ENCODE measurements around the gene PSMG3.

PSMG3 gene

DNA sequence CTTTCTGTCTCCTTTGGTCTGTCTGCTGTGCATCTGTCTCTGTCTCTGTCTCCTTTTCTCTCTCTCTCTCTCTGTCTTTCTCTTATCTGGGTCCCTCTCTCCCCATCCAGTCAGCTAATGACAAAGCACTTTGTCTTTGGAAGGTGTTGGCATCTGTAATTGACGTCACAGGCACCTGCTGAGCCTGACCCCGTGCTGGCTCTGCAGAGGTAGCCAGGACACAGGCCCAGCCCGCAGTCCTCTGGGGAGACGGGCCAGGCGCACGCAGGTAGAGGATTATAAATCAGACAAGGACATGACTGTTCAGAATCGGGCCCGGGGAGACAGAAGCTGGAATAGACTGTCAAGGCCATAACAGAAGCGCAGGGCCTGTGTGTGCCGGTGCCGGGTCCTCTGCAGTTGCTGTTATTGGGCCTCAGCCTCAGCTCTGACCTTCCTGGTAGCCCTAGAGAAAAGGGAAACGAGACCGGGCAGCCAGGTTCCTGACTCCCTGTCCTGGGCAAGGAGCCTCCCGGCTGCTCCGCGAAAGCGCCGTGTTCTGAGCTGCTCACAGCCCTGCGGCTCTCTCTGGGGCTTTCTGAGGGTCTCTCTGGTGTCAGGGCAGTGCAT lies 10.7 kb upstream of the PSMG3 start:
- DNase-seq (ENCODE audit: low read depth in 2 of 2): no peak

- peak; percentile 42 to 51 for DNase-seq (ENCODE audit: low read depth in 2 of 2)
Measured at GRCh38 chr7:1579481-1580421, 9.9 kb upstream of the PSMG3 start.

GRCh38 chr7:1578513-1578912 lies 8.7 kb upstream of the PSMG3 start:
- DNase-seq (ENCODE audit: low read depth in 2 of 2): no peak

- no peak for DNase-seq (ENCODE audit: low read depth in 2 of 2)
Measured at GRCh38 chr7:1576521-1577253, 6.9 kb upstream of the PSMG3 start.

DNA sequence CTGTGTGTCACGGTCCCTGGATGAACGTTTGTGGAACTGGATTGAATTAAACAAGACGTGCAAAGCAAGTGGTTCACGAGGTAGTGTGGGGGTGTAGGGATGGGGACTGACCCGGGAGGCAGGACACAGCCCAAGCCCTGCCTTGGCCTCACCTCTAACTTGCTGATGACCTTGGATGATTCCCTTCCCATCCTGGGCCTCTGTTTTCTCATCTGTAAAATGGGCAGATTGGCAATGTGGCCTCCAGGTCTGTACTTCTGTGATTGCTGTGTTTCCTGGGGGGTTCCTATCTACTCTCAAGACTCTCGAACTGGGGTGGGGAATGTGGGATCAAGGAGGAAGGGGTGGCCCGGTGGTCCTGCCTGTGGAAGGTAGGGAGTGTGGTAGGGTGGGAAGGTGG lies 6.0 kb upstream of the PSMG3 start:
- no peak for DNase-seq (ENCODE audit: low read depth in 2 of 2)

DNA sequence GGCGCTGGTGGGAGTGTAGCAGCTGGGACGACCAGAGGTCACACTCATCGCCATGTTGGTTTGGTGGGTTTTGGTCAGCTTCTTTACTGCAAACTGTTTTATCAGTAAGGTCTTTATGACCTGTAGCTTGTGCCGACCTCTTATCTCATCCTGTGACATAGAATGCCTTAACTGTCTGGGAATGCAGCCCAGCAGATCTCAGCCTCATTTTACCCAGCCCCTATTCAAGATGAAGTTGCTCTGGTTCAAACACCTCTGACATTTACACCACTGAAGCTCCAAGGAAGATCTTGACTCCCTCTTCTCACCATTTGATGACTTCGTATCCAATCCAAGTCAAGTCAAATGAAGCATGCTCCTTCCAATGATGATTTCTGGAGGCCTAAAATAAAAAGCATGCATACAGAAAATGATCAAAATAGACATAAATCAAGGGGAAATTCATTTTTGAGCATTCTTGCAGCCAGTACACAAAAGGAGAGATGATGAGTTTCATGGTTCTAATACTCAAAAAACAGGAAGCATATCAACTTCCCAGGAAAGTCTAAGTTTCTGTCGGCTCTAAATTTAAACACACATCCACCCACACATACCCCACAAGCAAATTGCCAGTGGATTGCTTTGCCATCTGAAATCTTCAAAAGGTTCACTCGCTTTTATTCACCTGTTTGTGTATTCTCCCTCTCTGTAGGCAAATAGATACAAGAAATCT lies 2.4 kb upstream of the PSMG3 start:
- no peak for DNase-seq (ENCODE audit: low read depth in 2 of 2)

- DNase-seq (ENCODE audit: low read depth in 2 of 2): no peak
Measured at GRCh38 chr7:1569440-1569832, 396 bp downstream of the PSMG3 start.

GRCh38 chr7:1569016-1569415 lies 816 bp downstream of the PSMG3 start:
- DNase-seq (ENCODE audit: low read depth in 2 of 2): no peak

DNA sequence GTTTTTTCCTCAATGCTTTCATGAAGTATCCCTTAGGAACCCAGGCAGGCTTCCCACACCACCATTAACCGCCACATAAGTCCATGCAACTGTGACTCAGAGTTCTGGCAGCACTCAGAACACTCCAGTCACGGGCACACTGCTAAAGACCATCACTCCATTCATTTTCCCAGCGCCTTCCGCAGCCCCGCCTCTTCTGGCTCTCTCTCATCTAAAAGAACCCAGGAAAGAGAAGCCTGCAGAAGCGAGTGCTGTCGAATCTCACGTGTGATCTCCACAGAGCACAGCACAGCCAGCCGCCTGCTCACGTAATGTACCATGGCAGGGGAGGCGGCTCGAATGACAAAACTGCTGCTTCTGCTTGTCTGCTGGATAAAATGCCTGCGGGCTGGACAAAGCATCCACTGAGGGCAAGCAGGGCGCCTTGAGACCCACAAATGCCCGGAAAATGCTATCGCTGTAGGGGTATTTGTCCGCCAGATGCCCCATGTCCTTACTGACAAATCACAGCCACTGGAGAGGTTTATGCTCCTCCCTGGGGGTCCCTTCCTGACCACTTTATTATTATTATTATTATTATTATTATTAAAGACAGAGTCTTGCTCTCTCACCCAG lies 1.8 kb downstream of the PSMG3 start:
- DNase-seq (ENCODE audit: low read depth in 2 of 2): no peak

GRCh38 chr7:1567049-1567771 lies 2.6 kb downstream of the PSMG3 start:
- DNase-seq (ENCODE audit: low read depth in 2 of 2): no peak

GRCh38 chr7:1566687-1567048 lies 3.2 kb downstream of the PSMG3 start:
- DNase-seq (ENCODE audit: low read depth in 2 of 2): no peak

DNA sequence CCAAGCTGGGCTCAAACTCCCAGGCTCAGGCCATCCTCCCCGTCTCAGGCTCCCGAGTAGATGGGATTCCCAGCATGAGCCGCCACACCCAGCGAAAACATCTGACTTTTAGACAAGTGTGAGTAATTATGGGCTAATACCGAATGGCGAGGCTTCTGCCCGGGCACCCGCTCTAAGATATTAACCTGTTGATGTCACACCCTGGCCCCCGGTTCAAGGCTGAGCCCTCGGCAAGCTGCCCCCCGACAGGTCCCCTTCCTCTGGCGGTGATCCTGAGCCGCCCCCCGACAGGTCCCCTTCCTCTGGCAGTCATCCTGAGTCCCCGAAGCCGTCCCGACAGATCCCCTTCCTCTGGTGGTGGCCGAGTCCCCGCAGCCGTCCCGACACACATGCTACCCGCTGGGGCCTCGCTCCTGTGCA lies 5.2 kb downstream of the PSMG3 start:
- DNase-seq (ENCODE audit: low read depth in 2 of 2): no peak

DNA sequence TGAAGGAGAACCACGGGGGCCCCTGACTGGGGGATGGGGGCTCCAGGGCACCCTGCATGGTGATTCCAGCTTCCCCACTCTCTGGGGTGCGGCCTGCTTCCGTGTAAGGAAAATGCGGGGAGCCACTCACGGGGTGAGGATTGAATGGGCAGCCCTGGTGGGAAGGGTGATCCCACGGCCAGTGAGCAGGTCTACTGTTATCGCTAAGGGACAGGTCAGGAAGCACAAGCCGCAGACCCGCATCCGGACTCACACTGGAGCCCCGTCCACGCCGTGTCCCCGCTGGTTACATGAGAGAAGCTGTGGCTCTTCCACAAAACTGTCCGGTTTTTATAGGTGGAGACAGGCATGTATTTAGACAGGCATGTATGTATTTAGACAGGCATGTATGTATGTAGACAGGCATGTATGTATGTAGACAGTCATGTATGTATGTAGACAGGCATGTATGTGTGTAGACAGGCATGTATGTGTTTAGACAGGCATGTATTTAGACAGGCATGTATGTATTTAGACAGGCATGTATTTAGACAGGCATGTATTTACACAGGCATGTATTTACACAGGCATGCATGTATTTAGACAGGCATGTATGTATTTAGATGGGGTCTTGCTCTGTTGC lies 5.7 kb downstream of the PSMG3 start:
- DNase-seq (ENCODE audit: low read depth in 2 of 2): no peak

GRCh38 chr7:1562597-1563051 lies 7.2 kb downstream of the PSMG3 start:
- DNase-seq (ENCODE audit: low read depth in 2 of 2): no peak

- no peak for DNase-seq (ENCODE audit: low read depth in 2 of 2)
Measured at GRCh38 chr7:1562116-1562515, 7.7 kb downstream of the PSMG3 start.

DNA sequence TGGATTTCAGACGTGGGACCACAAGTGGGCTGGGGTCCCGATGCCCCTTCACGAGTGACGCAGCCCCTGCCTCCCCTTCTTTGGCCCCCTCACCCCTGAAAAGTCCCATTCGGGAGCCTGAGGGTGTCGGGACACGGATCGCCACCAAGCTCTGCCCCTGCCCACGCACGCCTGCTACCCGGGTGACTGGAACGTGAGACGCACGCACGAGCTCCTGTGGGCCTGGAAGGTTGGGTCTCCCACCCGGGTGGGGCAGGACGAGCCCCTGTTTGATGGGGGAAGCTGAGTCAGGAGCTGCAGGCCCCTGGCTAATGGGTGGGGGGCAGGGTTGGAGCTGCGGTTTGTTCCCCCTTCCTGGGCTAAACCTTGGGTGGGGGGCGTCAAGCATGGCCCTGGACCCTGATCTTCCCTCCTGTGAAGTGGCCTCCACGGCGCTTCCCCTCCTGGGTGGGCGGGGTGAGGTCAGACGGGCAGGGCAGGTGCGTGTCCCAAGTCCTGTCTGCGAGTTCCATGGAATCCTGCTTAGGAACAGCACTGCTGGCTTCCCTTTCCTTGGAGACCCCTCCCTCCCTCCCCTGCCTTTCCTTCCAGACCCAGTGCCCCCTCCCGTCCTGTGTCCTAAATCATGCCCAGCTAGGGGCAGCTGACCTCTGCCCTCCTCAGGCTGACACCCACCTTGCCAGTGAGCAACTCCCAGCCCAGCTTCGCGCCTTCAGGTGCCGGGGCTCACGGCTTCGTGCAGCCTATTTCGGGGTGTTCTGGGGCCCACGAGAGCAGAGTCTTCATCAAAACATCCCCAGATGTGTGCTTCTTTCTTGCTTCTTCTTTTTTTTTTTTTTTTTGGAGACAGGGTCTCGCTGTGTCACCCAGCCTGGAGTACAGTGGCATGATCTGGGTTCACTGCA lies 8.5 kb downstream of the PSMG3 start:
- no peak for DNase-seq (ENCODE audit: low read depth in 2 of 2)

- no peak for DNase-seq (ENCODE audit: low read depth in 2 of 2)
Measured at GRCh38 chr7:1560620-1561031, 9.2 kb downstream of the PSMG3 start.

- no peak for DNase-seq (ENCODE audit: low read depth in 2 of 2)
Measured at GRCh38 chr7:1559626-1560590, 9.9 kb downstream of the PSMG3 start.

Measured in stimulated activated CD8-positive, alpha-beta memory T cell treated with anti-CD3 and anti-CD28 coated beads, Interleukin-7, amount 100 ng/mL, for 1 hour (primary cell).